Measurements from ENCODE around the gene AOAH. TPM values are rescaled to one million over a fixed set of nuclear protein-coding genes. Genes with fewer than 3 reads are reported as not detected.

The AOAH gene
- total RNA-seq, 5 donors from 2014 or later (not counting 1 experiment from before 2014, with no cell fraction given), result 13.0 to 78.5 (median 27.5) TPM

DNA sequence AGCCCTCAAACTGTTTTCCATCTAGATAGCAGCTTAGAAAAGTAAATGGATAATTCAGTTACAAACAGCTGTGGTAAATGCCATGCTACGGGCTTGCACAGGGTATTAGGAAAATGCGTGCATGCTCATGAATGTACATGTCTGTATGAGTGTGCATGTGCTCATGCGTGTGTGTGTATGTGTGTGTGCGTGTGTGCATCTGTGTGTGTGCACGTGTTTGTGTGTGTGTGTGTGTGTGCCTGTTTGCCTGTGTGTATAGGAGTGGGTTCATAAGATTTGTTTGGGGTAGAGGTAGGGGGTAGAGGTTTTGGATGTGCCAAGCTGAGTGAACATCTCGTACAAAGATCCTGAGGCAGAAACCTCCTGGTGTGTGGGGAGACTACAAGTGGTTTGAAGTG is 52.9 kb downstream of the AOAH start:
- no peak overlapping the region for H3K4me3 ChIP-seq (ENCODE audit: control insufficient read depth in 1 of 2, extremely low read depth in 1 of 2, low read length in 1 of 2)
- DNase-seq, result no peak
- ChIA-PET CTCF (interaction anchor here (0.5 to 3.0 kb wide), 22 partner anchors 9 to 527 kb away, joined by 3 to 28 read pairs (median 4); no protein-coding TSS in a partner anchor), POLR2A (interaction anchor here in 1 of 2 donors (0.6 kb wide), 2 partner anchors 501 to 709 kb away, joined by 3 to 5 read pairs; no protein-coding TSS in a partner anchor)
- ATAC-seq (replicated peaks in 1 of 4), result no peak
- H3K27ac ChIP-seq (ENCODE audit: low read length), result no peak overlapping the region
- peaks cover 4 to 29% of the 10 kb centered on the region in 2 experiments for H3K4me1 ChIP-seq (ENCODE audit: control insufficient read depth in 1 of 2, extremely low read depth in 1 of 2, insufficient read depth in 2 of 2, low read length in 2 of 2)
- peaks cover 5 to 30% of the 10 kb centered on the region in 2 donors for H3K36me3 ChIP-seq (ENCODE audit: control insufficient read depth in 2 of 2, extremely low read depth in 1 of 2, insufficient read depth in 1 of 2, low read length in 1 of 2)
- no peaks in the 10 kb centered on the region for H3K9me3 Mint-ChIP-seq
- 91% methylated on average over 6 of the region's 6 CpGs for WGBS (ENCODE audit: insufficient coverage)
- H3K27me3 ChIP-seq (replicated peaks in 1 of 2; ENCODE audit: control insufficient read depth in 2 of 2, extremely low read depth in 1 of 2, insufficient read depth in 2 of 2, low read length in 1 of 2), result no peaks in the 10 kb centered on the region
- H3K27me3 Mint-ChIP-seq, result no peaks in the 10 kb centered on the region
- peaks cover 24% of the 10 kb centered on the region for H3K36me3 Mint-ChIP-seq
- H3K9me3 ChIP-seq, result no peaks in the 10 kb centered on the region
- H3K4me3 Mint-ChIP-seq, result no peak overlapping the region
- H3K4me1 Mint-ChIP-seq, result peaks cover 32 to 44% (median 36%) of the 10 kb centered on the region in 3 donors
- H3K27ac Mint-ChIP-seq, result peak overlapping the region in 1 of 2 donors; percentile 14

DNA sequence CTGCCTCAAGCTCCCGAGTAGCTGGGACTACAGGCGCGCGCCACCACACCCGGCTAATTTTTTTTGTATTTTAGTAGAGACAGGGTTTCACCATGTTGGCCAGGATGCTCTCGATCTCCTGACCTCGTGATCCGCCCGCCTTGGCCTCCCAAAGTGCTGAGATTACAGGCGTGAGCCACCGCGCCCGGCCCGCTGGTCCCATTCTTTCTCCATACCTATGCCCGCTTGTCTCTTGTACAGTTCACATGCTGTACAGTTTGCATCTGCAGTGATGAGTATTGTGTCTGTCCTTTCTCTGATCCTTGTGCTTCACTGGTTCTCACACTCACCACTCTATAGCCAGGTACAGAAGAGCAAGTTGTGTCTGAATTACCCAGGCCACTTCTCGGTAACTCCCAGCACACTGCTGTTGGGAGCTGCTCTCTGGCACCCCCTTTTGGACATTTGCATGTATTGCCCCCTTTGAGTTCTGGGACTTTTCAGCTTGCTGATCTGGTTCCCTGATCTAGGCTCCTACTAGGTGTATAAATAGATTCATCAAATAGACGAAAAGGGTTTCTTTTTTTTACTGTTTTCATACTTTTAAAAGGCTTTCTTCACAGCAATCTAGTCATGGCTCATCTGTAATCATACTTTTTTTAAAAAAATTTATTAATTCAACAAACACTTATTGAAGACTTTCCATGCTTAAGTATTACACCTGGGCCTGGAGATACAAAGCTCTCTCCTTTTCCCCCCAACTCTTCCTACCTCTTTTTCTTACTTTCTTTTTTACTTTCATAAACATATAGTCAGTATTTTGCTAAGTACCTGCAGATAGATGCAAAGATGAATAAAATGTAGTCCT is 53.5 kb downstream of the AOAH start:
- Mint-ChIP-seq H3K4me3 (peak overlapping the region in 1 of 3 donors; percentile 42), H3K27ac (peak overlapping the region; percentile 44 to 62), H3K4me1 (peaks cover 27 to 38% (median 30%) of the 10 kb centered on the region in 3 donors), H3K36me3 (peaks cover 24% of the 10 kb centered on the region), H3K9me3 (no peaks in the 10 kb centered on the region), H3K27me3 (no peaks in the 10 kb centered on the region)
- ChIA-PET CTCF (interaction anchor here (0.5 to 3.0 kb wide), 28 partner anchors 10 to 534 kb away, joined by 3 to 28 read pairs (median 4); no protein-coding TSS in a partner anchor), POLR2A (interaction anchor here in 1 of 2 donors (0.5 to 0.7 kb wide), 4 partner anchors 9 to 710 kb away, joined by 3 read pairs; no protein-coding TSS in a partner anchor)
- H3K27ac ChIP-seq (ENCODE audit: low read length), result no peak overlapping the region
- H3K4me1 ChIP-seq (ENCODE audit: control insufficient read depth in 1 of 2, extremely low read depth in 1 of 2, insufficient read depth in 2 of 2, low read length in 2 of 2), result peaks cover 4 to 29% of the 10 kb centered on the region in 2 experiments
- no peaks in the 10 kb centered on the region for H3K9me3 ChIP-seq
- H3K36me3 ChIP-seq (ENCODE audit: control insufficient read depth in 2 of 2, extremely low read depth in 1 of 2, insufficient read depth in 1 of 2, low read length in 1 of 2), result peaks cover 5 to 30% of the 10 kb centered on the region in 2 donors
- no peaks in the 10 kb centered on the region for H3K27me3 ChIP-seq (replicated peaks in 1 of 2; ENCODE audit: control insufficient read depth in 2 of 2, extremely low read depth in 1 of 2, insufficient read depth in 2 of 2, low read length in 1 of 2)
- H3K4me3 ChIP-seq (ENCODE audit: control insufficient read depth in 1 of 2, extremely low read depth in 1 of 2, low read length in 1 of 2), result no peak overlapping the region
- WGBS (ENCODE audit: insufficient coverage), result 83% methylated on average over 11 of the region's 17 CpGs
- ATAC-seq (replicated peaks in 1 of 4), result peak; percentile 83 to 92 (median 87)
- DNase-seq, result peak; percentile 51 to 91 (median 66)

DNA sequence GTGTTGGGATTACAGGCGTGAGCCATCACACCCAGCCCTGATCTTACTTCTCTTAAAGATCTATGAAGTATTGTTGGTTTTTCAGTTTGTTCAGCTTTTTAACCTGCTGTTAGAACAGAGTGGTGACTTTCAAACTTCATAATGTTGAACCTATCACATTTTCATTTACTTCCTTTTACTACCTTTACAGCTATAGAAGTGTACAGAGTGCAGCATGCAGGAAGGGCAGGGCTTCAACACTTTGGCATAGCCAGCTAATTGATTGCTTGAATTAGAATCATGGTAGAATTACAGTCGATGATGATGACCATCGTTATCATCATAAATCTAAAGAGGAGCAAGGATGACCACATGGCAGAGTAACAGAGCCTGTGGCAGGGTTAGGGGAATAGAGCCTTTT is 55.5 kb downstream of the AOAH start:
- H3K9me3 Mint-ChIP-seq, result no peaks in the 10 kb centered on the region
- no peaks in the 10 kb centered on the region for H3K27me3 Mint-ChIP-seq
- DNase-seq, result no peak
- POLR2A ChIA-PET, result no interaction called here
- CTCF ChIA-PET, result interaction anchor here (0.6 to 1.7 kb wide), 5 partner anchors 181 to 513 kb away, joined by 3 to 5 read pairs (median 4); no protein-coding TSS in a partner anchor
- peaks cover 4 to 26% of the 10 kb centered on the region in 2 experiments for H3K4me1 ChIP-seq (ENCODE audit: control insufficient read depth in 1 of 2, extremely low read depth in 1 of 2, insufficient read depth in 2 of 2, low read length in 2 of 2)
- no peak overlapping the region for H3K27ac ChIP-seq (ENCODE audit: low read length)
- peaks cover 22 to 27% (median 26%) of the 10 kb centered on the region in 3 donors for H3K4me1 Mint-ChIP-seq
- ATAC-seq (replicated peaks in 1 of 4), result no peak
- no peak overlapping the region for H3K4me3 ChIP-seq (ENCODE audit: control insufficient read depth in 1 of 2, extremely low read depth in 1 of 2, low read length in 1 of 2)
- H3K27me3 ChIP-seq (replicated peaks in 1 of 2; ENCODE audit: control insufficient read depth in 2 of 2, extremely low read depth in 1 of 2, insufficient read depth in 2 of 2, low read length in 1 of 2), result no peaks in the 10 kb centered on the region
- peaks cover 17% of the 10 kb centered on the region for H3K36me3 Mint-ChIP-seq
- peaks cover 5 to 28% of the 10 kb centered on the region in 2 donors for H3K36me3 ChIP-seq (ENCODE audit: control insufficient read depth in 2 of 2, extremely low read depth in 1 of 2, insufficient read depth in 1 of 2, low read length in 1 of 2)
- no peaks in the 10 kb centered on the region for H3K9me3 ChIP-seq
- 100% methylated on average over 2 of the region's 3 CpGs for WGBS (ENCODE audit: insufficient coverage)
- no peak overlapping the region for H3K27ac Mint-ChIP-seq
- peak overlapping the region in 1 of 3 donors; percentile 22 for H3K4me3 Mint-ChIP-seq

DNA sequence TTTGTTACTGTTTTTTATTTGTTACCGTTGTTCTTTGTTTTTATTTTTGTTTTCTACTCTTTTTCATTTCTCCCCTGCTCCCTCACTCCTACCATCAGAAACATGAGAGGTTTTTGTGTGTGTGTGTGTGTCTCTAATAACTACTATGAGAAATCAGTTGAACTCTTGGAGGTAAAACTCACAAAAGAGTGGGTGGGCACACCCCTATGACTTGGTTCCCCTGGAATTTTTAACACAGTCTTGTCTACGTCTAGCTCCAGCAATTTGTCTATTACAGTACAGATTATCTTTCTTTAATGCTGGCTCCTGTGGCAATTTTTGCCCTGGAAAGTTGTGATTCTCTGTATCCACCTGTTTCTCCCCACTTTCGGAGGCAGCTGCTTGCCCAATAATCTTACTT is 56.2 kb downstream of the AOAH start:
- peaks cover 23 to 32% (median 26%) of the 10 kb centered on the region in 3 donors for H3K4me1 Mint-ChIP-seq
- no CpG with 5 or more reads among the region's 3 CpGs for WGBS (ENCODE audit: insufficient coverage)
- no peak for ATAC-seq (replicated peaks in 1 of 4)
- CTCF ChIA-PET, result interaction anchor here (0.6 to 1.5 kb wide), 4 partner anchors 23 to 181 kb away, joined by 3 to 5 read pairs (median 4); no protein-coding TSS in a partner anchor
- no peak overlapping the region for H3K27ac ChIP-seq (ENCODE audit: low read length)
- H3K27me3 ChIP-seq (replicated peaks in 1 of 2; ENCODE audit: control insufficient read depth in 2 of 2, extremely low read depth in 1 of 2, insufficient read depth in 2 of 2, low read length in 1 of 2), result no peaks in the 10 kb centered on the region
- H3K27me3 Mint-ChIP-seq, result no peaks in the 10 kb centered on the region
- H3K4me3 ChIP-seq (ENCODE audit: control insufficient read depth in 1 of 2, extremely low read depth in 1 of 2, low read length in 1 of 2), result no peak overlapping the region
- POLR2A ChIA-PET, result no interaction called here
- peaks cover 5 to 22% of the 10 kb centered on the region in 2 donors for H3K36me3 ChIP-seq (ENCODE audit: control insufficient read depth in 2 of 2, extremely low read depth in 1 of 2, insufficient read depth in 1 of 2, low read length in 1 of 2)
- H3K27ac Mint-ChIP-seq, result no peak overlapping the region
- H3K9me3 Mint-ChIP-seq, result no peaks in the 10 kb centered on the region
- H3K9me3 ChIP-seq, result no peaks in the 10 kb centered on the region
- DNase-seq, result no peak
- H3K4me3 Mint-ChIP-seq, result no peak overlapping the region
- H3K4me1 ChIP-seq (ENCODE audit: control insufficient read depth in 1 of 2, extremely low read depth in 1 of 2, insufficient read depth in 2 of 2, low read length in 2 of 2), result peaks cover 4 to 26% of the 10 kb centered on the region in 2 experiments
- peaks cover 17% of the 10 kb centered on the region for H3K36me3 Mint-ChIP-seq

DNA sequence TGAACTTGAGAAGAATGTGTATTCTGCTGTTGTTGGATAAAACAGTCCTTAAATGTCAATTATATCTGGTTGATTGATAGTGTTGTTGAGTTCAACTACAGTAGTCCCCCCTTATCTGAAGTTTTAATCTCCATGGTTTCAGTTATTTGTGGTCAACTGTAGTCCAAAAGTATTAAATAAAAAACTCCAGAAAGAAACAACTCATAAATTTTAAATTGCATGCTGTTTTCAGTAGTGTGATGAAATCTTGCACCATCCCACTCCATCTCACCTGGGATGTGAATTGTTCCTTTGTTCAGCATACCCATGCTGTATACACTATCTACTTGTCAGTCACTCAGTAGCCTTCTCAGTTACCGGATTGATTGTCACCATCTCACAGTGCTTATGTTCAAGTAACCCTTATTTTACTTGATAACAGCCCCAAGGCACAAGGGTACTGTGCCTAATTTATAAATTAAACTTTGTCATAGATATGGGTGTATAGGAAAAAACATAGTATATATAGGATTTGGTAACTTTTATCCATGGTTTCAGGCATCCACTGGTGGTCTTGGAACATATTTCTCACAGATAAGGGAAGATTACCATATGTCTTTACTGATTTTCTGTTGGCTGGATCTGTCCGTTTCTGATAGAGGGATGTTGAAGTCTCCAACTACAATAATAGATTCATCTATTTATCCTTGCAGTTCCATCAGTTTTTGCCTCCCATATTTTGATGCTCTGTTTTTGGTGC is 57.1 kb downstream of the AOAH start:
- H3K27ac Mint-ChIP-seq, result no peak overlapping the region
- H3K9me3 ChIP-seq, result no peaks in the 10 kb centered on the region
- peaks cover 4 to 26% of the 10 kb centered on the region in 2 experiments for H3K4me1 ChIP-seq (ENCODE audit: control insufficient read depth in 1 of 2, extremely low read depth in 1 of 2, insufficient read depth in 2 of 2, low read length in 2 of 2)
- no peak overlapping the region for H3K27ac ChIP-seq (ENCODE audit: low read length)
- H3K4me3 Mint-ChIP-seq, result no peak overlapping the region
- no peaks in the 10 kb centered on the region for H3K27me3 Mint-ChIP-seq
- H3K9me3 Mint-ChIP-seq, result no peaks in the 10 kb centered on the region
- H3K4me1 Mint-ChIP-seq, result peaks cover 21 to 33% (median 26%) of the 10 kb centered on the region in 3 donors
- H3K36me3 Mint-ChIP-seq, result peaks cover 14% of the 10 kb centered on the region
- no peak for ATAC-seq (replicated peaks in 1 of 4)
- no peak overlapping the region for H3K4me3 ChIP-seq (ENCODE audit: control insufficient read depth in 1 of 2, extremely low read depth in 1 of 2, low read length in 1 of 2)
- H3K27me3 ChIP-seq (replicated peaks in 1 of 2; ENCODE audit: control insufficient read depth in 2 of 2, extremely low read depth in 1 of 2, insufficient read depth in 2 of 2, low read length in 1 of 2), result no peaks in the 10 kb centered on the region
- POLR2A ChIA-PET, result no interaction called here
- 83% methylated on average over 1 of the region's 2 CpGs for WGBS (ENCODE audit: insufficient coverage)
- no peak for DNase-seq
- CTCF ChIA-PET, result no interaction called here
- peaks cover 3 to 17% of the 10 kb centered on the region in 2 donors for H3K36me3 ChIP-seq (ENCODE audit: control insufficient read depth in 2 of 2, extremely low read depth in 1 of 2, insufficient read depth in 1 of 2, low read length in 1 of 2)

DNA sequence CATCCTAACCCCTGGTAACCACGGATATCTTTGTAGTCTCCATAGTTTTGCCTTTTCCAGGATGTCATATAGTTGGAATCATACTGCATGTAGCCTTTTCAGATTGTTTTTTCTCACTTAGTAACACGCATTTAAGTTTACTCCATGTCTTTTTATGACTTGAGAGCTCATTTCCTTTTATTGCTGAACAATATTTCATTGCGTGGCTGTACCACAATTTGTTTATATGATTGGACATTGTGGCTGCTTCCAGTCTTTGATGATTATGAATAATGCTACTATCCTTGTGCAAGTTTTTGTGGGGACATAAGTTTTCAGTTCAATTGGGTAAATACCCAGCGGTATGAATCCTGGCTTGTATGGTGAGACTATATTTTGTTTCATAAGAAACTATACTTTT is 60.8 kb downstream of the AOAH start:
- Histone ChIP-seq H3K4me3 (ENCODE audit: control insufficient read depth in 1 of 2, extremely low read depth in 1 of 2, low read length in 1 of 2) (no peak overlapping the region), H3K4me1 (ENCODE audit: control insufficient read depth in 1 of 2, extremely low read depth in 1 of 2, insufficient read depth in 2 of 2, low read length in 2 of 2) (peaks cover 0 to 7% of the 10 kb centered on the region in 2 experiments), H3K27ac (ENCODE audit: low read length) (no peak overlapping the region), H3K27me3 (replicated peaks in 1 of 2; ENCODE audit: control insufficient read depth in 2 of 2, extremely low read depth in 1 of 2, insufficient read depth in 2 of 2, low read length in 1 of 2) (no peaks in the 10 kb centered on the region), H3K36me3 (ENCODE audit: control insufficient read depth in 2 of 2, extremely low read depth in 1 of 2, insufficient read depth in 1 of 2, low read length in 1 of 2) (peaks cover 0 to 11% of the 10 kb centered on the region in 2 donors), H3K9me3 (no peaks in the 10 kb centered on the region)
- ChIA-PET CTCF (interaction anchor here in 1 of 2 donors (1.3 kb wide), 1 partner anchor 518 kb away, joined by 3 read pairs; no protein-coding TSS in a partner anchor), POLR2A (interaction anchor here in 1 of 2 donors (0.7 kb wide), 1 partner anchor 812 kb away, joined by 3 read pairs; no protein-coding TSS in a partner anchor)
- peaks cover 7 to 11% (median 10%) of the 10 kb centered on the region in 3 donors for H3K4me1 Mint-ChIP-seq
- H3K36me3 Mint-ChIP-seq, result no peaks in the 10 kb centered on the region
- DNase-seq (no peak), ATAC-seq (replicated peaks in 1 of 4) (no peak)
- no peaks in the 10 kb centered on the region for H3K9me3 Mint-ChIP-seq
- no peak overlapping the region for H3K27ac Mint-ChIP-seq
- WGBS (ENCODE audit: insufficient coverage), result no CpG with 5 or more reads among the region's 4 CpGs
- no peaks in the 10 kb centered on the region for H3K27me3 Mint-ChIP-seq
- no peak overlapping the region for H3K4me3 Mint-ChIP-seq
